ENCODE data around the gene POU2F2.

GRCh38 chr19:42086770-42087550 is 45.3 kb downstream of the POU2F2 start:
- TF ChIP-seq CTCF (IDR thresholded peaks at IDR 0.05) (no peak), POLR2A (IDR thresholded peaks at IDR 0.05) (no peak)
